Liver (tissue), 9 donors: ENCODE data around the gene MED12L. TPM values are rescaled to one million over a fixed set of nuclear protein-coding genes. Genes with fewer than 3 reads are reported as not detected.

ENCODE experiments used
- DNase-seq: peaks from one replicate; pipeline ENCODE4 v3.0.0-alpha.2; 2017; ENCODE audit warnings: low spot score
- H3K27ac ChIP-seq, 2 donors: one replicate each; pipeline ENCODE4 v1.7.0; 2013; ENCODE audit warnings: inconsistent platforms in 2 of 2, low read length in 2 of 2, control low read depth in 1 of 2, low read depth in 1 of 2, mild to moderate bottlenecking in 1 of 2
- H3K27me3 ChIP-seq, 4 donors: one replicate each; pipeline versions ENCODE4 v1.6.1 to v1.7.0; 2013; ENCODE audit warnings: low read length in 3 of 4, inconsistent platforms in 1 of 4, mild to moderate bottlenecking in 1 of 4, moderate library complexity in 1 of 4; ENCODE audit not compliant: control insufficient read depth in 4 of 4, insufficient read depth in 4 of 4
- H3K36me3 ChIP-seq, 4 donors: one replicate each; pipeline versions ENCODE4 v1.6.1 to v1.7.0; 2013; ENCODE audit warnings: low read length in 3 of 4, mild to moderate bottlenecking in 3 of 4, low read depth in 1 of 4, moderate library complexity in 1 of 4; ENCODE audit not compliant: control insufficient read depth in 4 of 4, insufficient read depth in 3 of 4
- H3K4me1 ChIP-seq, 4 donors: one replicate each; pipeline versions ENCODE4 v1.6.1 to v1.7.0; 2013; ENCODE audit warnings: low read length in 3 of 4, mild to moderate bottlenecking in 3 of 4, moderate library complexity in 1 of 4; ENCODE audit not compliant: control insufficient read depth in 4 of 4, insufficient read depth in 4 of 4
- H3K4me3 ChIP-seq, 3 donors: one replicate each; pipeline versions ENCODE4 v1.6.1 to v1.7.0; 2013; ENCODE audit warnings: low read length in 3 of 3, control low read depth in 1 of 3, low read depth in 1 of 3, mild to moderate bottlenecking in 1 of 3
- H3K9ac ChIP-seq, 2 donors: one replicate each; pipeline ENCODE4 v1.7.0; 2013; ENCODE audit warnings: low read length in 2 of 2, mild to moderate bottlenecking in 2 of 2, moderate library complexity in 2 of 2, control low read depth in 1 of 2, low read depth in 1 of 2
- H3K9me3 ChIP-seq, 4 donors: one replicate each; pipeline versions ENCODE4 v1.6.1 to v1.7.0; 2013; ENCODE audit warnings: low read length in 3 of 4; ENCODE audit not compliant: control insufficient read depth in 4 of 4
- ATF3 ChIP-seq: IDR thresholded peaks from 2 replicates; pipeline ENCODE4 v1.6.1; 2016; ENCODE audit warnings: antibody characterized with exemption
- EGR1 ChIP-seq, 2 donors: IDR thresholded peaks; 2 replicates each; pipeline ENCODE4 v1.6.1; 2016 to 2018; ENCODE audit warnings: antibody characterized with exemption in 2 of 2, low read depth in 2 of 2
- FOXA1 ChIP-seq: IDR thresholded peaks from 2 replicates; pipeline ENCODE4 v1.6.1; 2016; ENCODE audit warnings: antibody characterized with exemption
- FOXA2 ChIP-seq: IDR thresholded peaks from 2 replicates; pipeline ENCODE4 v1.6.1; 2016; ENCODE audit warnings: antibody characterized with exemption
- GABPA ChIP-seq, 2 donors: IDR thresholded peaks in 1 of 2; conservative IDR thresholded peaks in 1 of 2; 2 replicates each; pipeline ENCODE4 v1.6.1; 2016; ENCODE audit warnings: antibody characterized with exemption in 2 of 2, mild to moderate bottlenecking in 1 of 2, moderate library complexity in 1 of 2
- HNF4A ChIP-seq, 2 donors: conservative IDR thresholded peaks; 2 replicates each; pipeline ENCODE4 v1.6.1; 2016; ENCODE audit warnings: antibody characterized with exemption in 2 of 2, mild to moderate bottlenecking in 2 of 2
- HNF4G ChIP-seq: IDR thresholded peaks from 2 replicates; pipeline ENCODE4 v1.6.1; 2016; ENCODE audit warnings: antibody characterized with exemption
- MAX ChIP-seq: IDR thresholded peaks from 2 replicates; pipeline ENCODE4 v1.6.1; 2016; ENCODE audit warnings: antibody characterized with exemption
- NR2F2 ChIP-seq: IDR thresholded peaks from 2 replicates; pipeline ENCODE4 v1.6.1; 2016; ENCODE audit warnings: antibody characterized with exemption
- RAD21 ChIP-seq, 2 donors: IDR thresholded peaks; 2 replicates each; pipeline ENCODE4 v1.6.1; 2016; ENCODE audit warnings: antibody characterized with exemption in 2 of 2, mild to moderate bottlenecking in 2 of 2
- REST ChIP-seq: IDR thresholded peaks from 2 replicates; pipeline ENCODE4 v1.6.1; 2016; ENCODE audit warnings: antibody characterized with exemption, mild to moderate bottlenecking
- RXRA ChIP-seq, 2 donors: IDR thresholded peaks; 2 replicates each; pipeline ENCODE4 v1.6.1; 2017 to 2018; ENCODE audit warnings: antibody characterized with exemption in 2 of 2, mild to moderate bottlenecking in 1 of 2
- SP1 ChIP-seq: IDR thresholded peaks from 2 replicates; pipeline ENCODE4 v1.6.1; 2018; ENCODE audit warnings: antibody characterized with exemption, mild to moderate bottlenecking
- TAF1 ChIP-seq: conservative IDR thresholded peaks from 2 replicates; pipeline ENCODE4 v1.6.1; 2016; ENCODE audit warnings: antibody characterized with exemption, mild to moderate bottlenecking
- YY1 ChIP-seq: IDR thresholded peaks from 2 replicates; pipeline ENCODE4 v1.6.1; 2016; ENCODE audit warnings: antibody characterized with exemption, mild to moderate bottlenecking
- WGBS: extraction: QIAGEN DNeasy Blood & Tissue Kit; methylation state at CpG from one replicate; pipeline ENCODE4 v1.1.7; 2013; 5-methylcytosine and 5-hydroxymethylcytosine counted together
- polyA plus RNA-seq, 2 donors: library from polyadenylated mRNA; stranded (reverse) in 1 of 2; unstranded in 1 of 2; fragments of 200-250 nt in 1 of 2; fragments of >200 nt in 1 of 2; fragmentation: Nextera tagmentation in 1 of 2; extraction: Ambion mirVana in 1 of 2; gene quantifications; one replicate each; pipeline versions ENCODE4 v1.2.1 to v1.2.3, GENCODE V29; 2013 to 2015
- total RNA-seq, 2 donors: library from RNA; depleted of rRNA; stranded (reverse); fragments of >200 nt; gene quantifications; one replicate each; pipeline ENCODE4 v1.2.3, GENCODE V29; 2014
- TF ChIP-seq, protein P1 (sequence below): IDR thresholded peaks from 2 replicates; pipeline ENCODE4 v1.6.1; 2016; ENCODE audit warnings: antibody characterized with exemption
- TF ChIP-seq, protein P2 (sequence below): fragments of 150-350 bp; IDR thresholded peaks from 2 replicates; pipeline ENCODE4 v1.5.1; 2017; ENCODE audit warnings: improper control_type of control experiment, low read depth, low read length; ENCODE audit not compliant: missing input control
- donor health status: healthy.
- donor health status: healthy.
- donor health status: healthy.
- donor health status: healthy.
- donor health status: healthy.

The MED12L gene
- total and polyA plus RNA-seq, 4 donors: 0.02 to 2.1 (median 0.49) TPM

DNA sequence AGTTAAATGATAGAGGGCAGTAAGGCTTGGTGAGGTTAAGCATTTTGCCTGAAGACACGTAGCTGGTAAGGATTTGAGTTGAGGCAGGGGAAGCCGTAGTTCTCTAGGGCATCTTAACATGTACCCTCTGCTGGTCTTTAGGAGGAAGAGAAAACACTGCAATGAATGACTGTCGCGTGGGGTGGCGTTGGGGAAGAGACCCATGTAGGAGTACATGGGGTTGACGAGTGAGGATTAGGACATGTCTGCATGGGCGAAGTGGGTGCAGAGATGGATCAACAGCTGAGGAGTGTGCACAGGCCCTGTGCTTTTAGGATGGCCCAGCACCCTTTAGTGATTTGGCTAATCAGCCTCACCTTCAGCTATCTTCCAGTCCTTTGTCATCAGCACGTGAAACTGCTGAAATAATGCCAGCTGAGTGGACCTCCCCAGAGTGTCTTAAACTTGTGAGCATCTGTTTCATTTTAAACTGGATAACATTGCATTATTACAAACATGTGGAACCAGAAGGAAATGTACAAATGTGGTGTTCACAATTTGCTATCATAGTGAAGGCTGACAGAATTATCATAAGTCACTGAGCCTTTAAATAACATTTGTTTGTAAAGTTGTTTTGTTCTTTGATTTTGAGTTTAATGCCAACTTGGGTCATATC, 177.5 kb downstream of the MED12L start:
- 86% methylated on average over 8 of the region's 8 CpGs for WGBS
- Histone ChIP-seq H3K36me3 (no peaks in the 10 kb centered on the region), H3K4me1 (no peaks in the 10 kb centered on the region), H3K27me3 (no peaks in the 10 kb centered on the region), H3K27ac (no peak overlapping the region), H3K9ac (no peak overlapping the region), H3K9me3 (no peaks in the 10 kb centered on the region), H3K4me3 (no peak overlapping the region)
- TF ChIP-seq RAD21 (IDR thresholded peaks at IDR 0.05) (no peak), FOXA2 (no peak), HNF4A (conservative IDR thresholded peaks at IDR 0.05) (no peak), GABPA (IDR thresholded peaks at IDR 0.05 in 1 of 2, conservative IDR thresholded peaks at IDR 0.05 in 1 of 2) (no peak), RXRA (IDR thresholded peaks at IDR 0.05) (no peak), TAF1 (no peak), YY1 (no peak), MAX (no peak), EGR1 (IDR thresholded peaks at IDR 0.05; ENCODE audit: low read depth in 2 of 2) (no peak)
- DNase-seq: no peak

- H3K27me3 ChIP-seq: no peaks in the 10 kb centered on the region
- WGBS: 95% methylated on average over 1 of the region's 1 CpG
- H3K27ac ChIP-seq: no peak overlapping the region
- H3K4me1 ChIP-seq: no peaks in the 10 kb centered on the region
- H3K36me3 ChIP-seq: no peaks in the 10 kb centered on the region
- no peak overlapping the region for H3K4me3 ChIP-seq
- TF ChIP-seq REST (no peak), ATF3 (no peak), FOXA2 (no peak), MAX (no peak), RAD21 (IDR thresholded peaks at IDR 0.05) (no peak), RXRA (IDR thresholded peaks at IDR 0.05) (no peak), HNF4G (no peak), TAF1 (no peak), YY1 (no peak), NR2F2 (no peak), GABPA (IDR thresholded peaks at IDR 0.05 in 1 of 2, conservative IDR thresholded peaks at IDR 0.05 in 1 of 2) (no peak), SP1 (no peak), FOXA1 (no peak)
- TF ChIP-seq, protein P1, sequence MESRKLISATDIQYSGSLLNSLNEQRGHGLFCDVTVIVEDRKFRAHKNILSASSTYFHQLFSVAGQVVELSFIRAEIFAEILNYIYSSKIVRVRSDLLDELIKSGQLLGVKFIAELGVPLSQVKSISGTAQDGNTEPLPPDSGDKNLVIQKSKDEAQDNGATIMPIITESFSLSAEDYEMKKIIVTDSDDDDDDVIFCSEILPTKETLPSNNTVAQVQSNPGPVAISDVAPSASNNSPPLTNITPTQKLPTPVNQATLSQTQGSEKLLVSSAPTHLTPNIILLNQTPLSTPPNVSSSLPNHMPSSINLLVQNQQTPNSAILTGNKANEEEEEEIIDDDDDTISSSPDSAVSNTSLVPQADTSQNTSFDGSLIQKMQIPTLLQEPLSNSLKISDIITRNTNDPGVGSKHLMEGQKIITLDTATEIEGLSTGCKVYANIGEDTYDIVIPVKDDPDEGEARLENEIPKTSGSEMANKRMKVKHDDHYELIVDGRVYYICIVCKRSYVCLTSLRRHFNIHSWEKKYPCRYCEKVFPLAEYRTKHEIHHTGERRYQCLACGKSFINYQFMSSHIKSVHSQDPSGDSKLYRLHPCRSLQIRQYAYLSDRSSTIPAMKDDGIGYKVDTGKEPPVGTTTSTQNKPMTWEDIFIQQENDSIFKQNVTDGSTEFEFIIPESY: no peak
- TF ChIP-seq, protein P2, sequence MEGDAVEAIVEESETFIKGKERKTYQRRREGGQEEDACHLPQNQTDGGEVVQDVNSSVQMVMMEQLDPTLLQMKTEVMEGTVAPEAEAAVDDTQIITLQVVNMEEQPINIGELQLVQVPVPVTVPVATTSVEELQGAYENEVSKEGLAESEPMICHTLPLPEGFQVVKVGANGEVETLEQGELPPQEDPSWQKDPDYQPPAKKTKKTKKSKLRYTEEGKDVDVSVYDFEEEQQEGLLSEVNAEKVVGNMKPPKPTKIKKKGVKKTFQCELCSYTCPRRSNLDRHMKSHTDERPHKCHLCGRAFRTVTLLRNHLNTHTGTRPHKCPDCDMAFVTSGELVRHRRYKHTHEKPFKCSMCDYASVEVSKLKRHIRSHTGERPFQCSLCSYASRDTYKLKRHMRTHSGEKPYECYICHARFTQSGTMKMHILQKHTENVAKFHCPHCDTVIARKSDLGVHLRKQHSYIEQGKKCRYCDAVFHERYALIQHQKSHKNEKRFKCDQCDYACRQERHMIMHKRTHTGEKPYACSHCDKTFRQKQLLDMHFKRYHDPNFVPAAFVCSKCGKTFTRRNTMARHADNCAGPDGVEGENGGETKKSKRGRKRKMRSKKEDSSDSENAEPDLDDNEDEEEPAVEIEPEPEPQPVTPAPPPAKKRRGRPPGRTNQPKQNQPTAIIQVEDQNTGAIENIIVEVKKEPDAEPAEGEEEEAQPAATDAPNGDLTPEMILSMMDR: no peak
- H3K9me3 ChIP-seq: no peaks in the 10 kb centered on the region
- no peak for DNase-seq
- no peak overlapping the region for H3K9ac ChIP-seq
Observed at GRCh38 chr3:151264605-151265004, 179.1 kb downstream of the MED12L start.
